ENCODE data around the gene ADAM12. TPM values are rescaled to one million over a fixed set of nuclear protein-coding genes. Genes with fewer than 3 reads are reported as not detected.

Gene ADAM12
- total RNA-seq, 2 experiments from 2014 or later, result 1.3 TPM

- Mint-ChIP-seq H3K4me1 (ENCODE audit: low read depth) (no peaks in the 10 kb centered on the region), H3K4me3 (no peak overlapping the region), H3K27me3 (peaks cover 1% of the 10 kb centered on the region), H3K27ac (no peak overlapping the region), H3K9me3 (peaks cover 4% of the 10 kb centered on the region), H3K36me3 (ENCODE audit: low read depth) (no peaks in the 10 kb centered on the region)
- CTCF ChIA-PET, result no interaction called here
- DNase-seq (no peak), ATAC-seq (no peak)
- intact Hi-C loops (cut with micrococcal nuclease), result no loop called here
- POLR2A ChIA-PET, result no interaction called here
- no peak for TF ChIP-seq CTCF (IDR thresholded peaks at IDR 0.05)
Observed at GRCh38 chr10:126256864-126257263, 131.4 kb downstream of the ADAM12 start.

DNA sequence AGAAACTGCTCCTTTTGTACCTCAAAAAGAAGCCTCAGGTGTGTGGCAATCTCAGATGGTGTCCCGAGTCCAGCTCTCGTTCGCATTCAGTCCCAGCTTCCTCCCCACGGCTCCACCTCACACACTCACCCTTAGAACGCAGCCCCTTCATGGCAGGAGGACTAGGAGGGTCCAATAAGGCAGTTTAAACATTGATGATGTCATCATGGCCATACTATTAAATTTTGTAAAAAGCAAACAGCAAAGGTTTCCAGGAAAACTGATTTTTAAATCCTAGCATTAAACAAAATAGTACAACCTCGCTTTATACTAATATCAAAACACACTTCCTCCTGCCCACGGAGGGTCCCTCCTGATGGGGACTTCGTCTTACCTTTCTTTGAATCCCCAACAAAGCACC is 133.0 kb downstream of the ADAM12 start:
- ChIA-PET POLR2A (no interaction called here), CTCF (no interaction called here)
- H3K36me3 Mint-ChIP-seq (ENCODE audit: low read depth), result no peaks in the 10 kb centered on the region
- ATAC-seq, result no peak
- H3K4me3 Mint-ChIP-seq, result no peak overlapping the region
- TF ChIP-seq CTCF (IDR thresholded peaks at IDR 0.05), result no peak
- intact Hi-C loops (cut with micrococcal nuclease), result no loop called here
- no peak overlapping the region for H3K27ac Mint-ChIP-seq
- H3K27me3 Mint-ChIP-seq, result peaks cover 1% of the 10 kb centered on the region
- H3K4me1 Mint-ChIP-seq (ENCODE audit: low read depth), result no peaks in the 10 kb centered on the region
- H3K9me3 Mint-ChIP-seq, result peaks cover 11% of the 10 kb centered on the region
- no peak for DNase-seq

DNA sequence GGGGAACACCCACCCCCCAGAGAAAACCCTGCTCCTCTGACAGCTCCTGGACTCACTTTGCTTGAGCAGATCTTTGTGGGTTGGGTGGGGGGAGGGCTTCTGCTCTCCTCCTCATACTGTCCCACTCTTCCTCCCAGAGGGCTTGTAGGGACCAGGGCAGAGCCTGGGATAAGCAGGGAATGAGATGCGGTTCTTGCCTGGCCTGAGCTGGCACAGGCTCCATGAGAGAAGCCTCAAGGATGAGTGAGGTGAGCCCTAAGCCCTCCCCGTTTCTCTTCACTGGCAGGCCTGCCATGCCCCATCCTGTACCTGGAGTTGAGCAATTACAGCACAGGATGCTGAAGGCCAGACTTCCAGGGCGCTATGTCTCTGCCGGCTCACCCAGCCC is 134.7 kb downstream of the ADAM12 start:
- peaks cover 1% of the 10 kb centered on the region for H3K27me3 Mint-ChIP-seq
- POLR2A ChIA-PET, result no interaction called here
- no peaks in the 10 kb centered on the region for H3K4me1 Mint-ChIP-seq (ENCODE audit: low read depth)

DNA sequence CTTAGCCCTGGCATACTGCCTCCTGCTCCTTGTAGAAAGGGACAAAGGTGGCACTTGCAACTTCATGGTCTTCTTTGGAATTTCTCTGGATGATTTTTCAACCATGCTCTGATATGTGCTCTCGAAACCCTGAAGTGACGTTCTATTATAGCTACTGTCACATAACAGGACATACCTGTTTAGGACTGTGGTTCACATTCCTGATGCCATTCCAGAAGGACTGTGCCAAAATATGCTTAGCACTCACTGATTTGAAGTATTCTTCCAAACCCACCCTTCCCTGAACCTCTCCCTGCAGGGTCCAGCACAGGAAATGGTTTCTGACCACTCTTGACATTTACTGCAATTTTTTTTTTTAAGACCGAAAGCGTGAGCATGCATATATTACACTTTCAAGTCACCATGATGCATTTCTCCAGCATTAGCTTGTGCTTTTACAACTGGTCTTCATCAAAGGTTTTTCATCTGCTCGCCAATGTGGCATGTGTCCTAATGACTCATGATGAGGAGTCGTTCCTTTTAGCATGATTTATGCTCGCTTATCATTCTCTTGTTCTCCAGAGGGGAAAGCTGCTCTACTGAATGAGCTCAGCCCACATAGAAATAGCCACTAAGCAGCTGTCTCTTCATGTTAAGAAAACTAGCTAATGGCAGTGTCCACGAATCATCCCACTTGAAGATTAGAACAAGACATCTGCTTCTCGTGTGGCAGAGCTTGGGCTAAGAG is 135.2 kb downstream of the ADAM12 start:
- intact Hi-C loops (cut with micrococcal nuclease), result no loop called here
- no peak overlapping the region for H3K27ac Mint-ChIP-seq
- peaks cover 11% of the 10 kb centered on the region for H3K9me3 Mint-ChIP-seq
- H3K36me3 Mint-ChIP-seq (ENCODE audit: low read depth), result no peaks in the 10 kb centered on the region
- ChIA-PET POLR2A (no interaction called here), CTCF (no interaction called here)
- DNase-seq, result no peak
- no peak for ATAC-seq
- H3K4me3 Mint-ChIP-seq, result no peak overlapping the region
- no peaks in the 10 kb centered on the region for H3K4me1 Mint-ChIP-seq (ENCODE audit: low read depth)
- peaks cover 1% of the 10 kb centered on the region for H3K27me3 Mint-ChIP-seq
- no peak for TF ChIP-seq CTCF (IDR thresholded peaks at IDR 0.05)

More for the DNA sequence above, 134.7 kb downstream of the ADAM12 start:
- H3K36me3 Mint-ChIP-seq (ENCODE audit: low read depth), result no peaks in the 10 kb centered on the region
- ATAC-seq (no peak), DNase-seq (no peak)
- TF ChIP-seq CTCF (IDR thresholded peaks at IDR 0.05), result no peak
- CTCF ChIA-PET, result no interaction called here
- H3K4me3 Mint-ChIP-seq, result no peak overlapping the region
- H3K9me3 Mint-ChIP-seq, result peaks cover 11% of the 10 kb centered on the region
- intact Hi-C loops (cut with micrococcal nuclease), result no loop called here
- H3K27ac Mint-ChIP-seq, result no peak overlapping the region

- intact Hi-C loops (cut with micrococcal nuclease), result no loop called here
- no peak for TF ChIP-seq CTCF (IDR thresholded peaks at IDR 0.05)
- H3K36me3 Mint-ChIP-seq (ENCODE audit: low read depth), result no peaks in the 10 kb centered on the region
Observed at GRCh38 chr10:126251778-126252407, 136.4 kb downstream of the ADAM12 start.

More at GRCh38 chr10:126251778-126252407, 136.4 kb downstream of the ADAM12 start:
- Mint-ChIP-seq H3K27ac (no peak overlapping the region), H3K4me3 (no peak overlapping the region), H3K27me3 (no peaks in the 10 kb centered on the region), H3K9me3 (peaks cover 11% of the 10 kb centered on the region), H3K4me1 (ENCODE audit: low read depth) (no peaks in the 10 kb centered on the region)
- ATAC-seq (no peak), DNase-seq (no peak)
- POLR2A ChIA-PET, result no interaction called here
- CTCF ChIA-PET, result no interaction called here

Measured in activated CD8-positive, alpha-beta T cell treated with anti-CD3 and anti-CD28 coated beads for 36 hours (primary cell).